Measurements from ENCODE around the gene SLC25A29.
A peak's percentile ranks its signal among the peaks of the same experiment; 100 is the strongest.

The SLC25A29 gene

DNA sequence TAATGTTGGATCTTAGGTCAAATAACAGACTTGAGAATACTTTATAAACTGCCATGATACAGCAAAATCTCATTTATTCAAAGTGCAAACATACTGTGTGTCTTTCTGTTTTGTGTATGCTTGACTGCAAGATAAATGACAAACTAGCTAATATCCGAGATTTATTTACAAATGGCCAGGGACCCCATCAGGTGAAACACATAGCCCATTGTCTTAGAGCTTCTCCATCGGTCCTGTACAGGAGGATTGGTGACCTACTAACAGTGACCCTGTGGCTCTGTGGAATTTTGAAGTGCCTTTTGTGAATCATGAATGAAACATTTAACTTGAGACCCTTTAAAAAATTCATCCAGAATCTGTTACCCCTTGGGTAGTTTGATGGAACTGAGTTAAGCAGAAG, 27.1 kb downstream of the SLC25A29 start:
- no peak for DNase-seq

DNA sequence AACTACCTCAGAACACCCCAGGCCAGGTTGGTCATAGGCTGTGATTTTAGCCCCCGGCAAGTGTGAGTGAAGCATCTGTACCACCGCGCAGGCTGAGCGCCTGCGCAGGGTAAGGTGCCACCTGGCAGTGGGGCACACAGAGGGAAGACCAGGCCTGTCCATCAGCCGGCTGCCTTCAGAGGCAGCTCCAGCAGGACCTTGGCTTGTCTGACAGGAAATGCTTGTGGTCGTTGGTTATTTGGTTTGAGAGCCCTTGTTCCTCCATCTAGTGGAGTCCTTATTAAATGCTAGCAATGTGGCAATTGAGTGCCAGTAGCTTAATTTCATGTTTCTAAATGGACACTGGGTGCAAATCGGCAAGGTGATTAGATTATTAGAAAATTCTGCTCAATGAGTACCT, 27.5 kb downstream of the SLC25A29 start:
- peak in 1 of 2 donors; percentile 17 for DNase-seq

DNA sequence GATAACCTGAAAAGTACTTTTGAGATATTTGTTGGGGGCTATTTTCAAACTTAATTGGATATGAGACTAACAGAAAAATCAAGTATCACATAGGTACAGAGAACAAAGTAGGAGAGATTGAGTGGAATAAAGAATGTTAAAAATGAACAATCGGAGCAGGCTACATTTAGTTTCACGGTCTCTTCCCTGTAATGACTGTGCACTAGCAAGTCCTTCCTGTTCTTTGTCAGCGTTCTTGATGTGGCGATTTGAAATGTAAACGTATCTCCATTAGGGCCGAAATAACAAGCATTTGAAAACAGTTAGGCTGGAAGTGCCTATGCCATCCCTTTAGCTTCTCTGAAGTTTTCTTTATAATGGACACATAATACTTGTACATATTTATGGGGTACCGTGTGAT, 31.0 kb downstream of the SLC25A29 start:
- no peak for DNase-seq

DNA sequence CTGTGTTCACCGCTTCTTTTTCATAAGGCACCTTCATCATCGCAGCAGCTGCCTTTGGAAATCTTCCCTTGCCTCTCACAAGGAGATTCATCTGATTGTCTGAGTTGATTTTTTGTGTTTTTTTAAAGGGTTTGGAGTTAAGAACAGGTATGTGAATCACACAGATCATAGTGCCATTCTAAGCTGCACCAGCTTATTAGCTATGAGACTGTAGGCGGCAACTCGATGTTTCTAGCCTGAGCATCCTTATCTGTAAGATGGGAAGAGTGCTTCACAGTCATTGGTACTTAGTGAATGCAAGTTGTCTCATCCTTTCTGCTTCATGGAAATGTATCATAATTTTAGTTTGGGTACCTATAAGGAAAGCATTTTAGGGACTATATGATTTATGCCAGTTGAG, 32.0 kb downstream of the SLC25A29 start:
- DNase-seq = no peak

DNA sequence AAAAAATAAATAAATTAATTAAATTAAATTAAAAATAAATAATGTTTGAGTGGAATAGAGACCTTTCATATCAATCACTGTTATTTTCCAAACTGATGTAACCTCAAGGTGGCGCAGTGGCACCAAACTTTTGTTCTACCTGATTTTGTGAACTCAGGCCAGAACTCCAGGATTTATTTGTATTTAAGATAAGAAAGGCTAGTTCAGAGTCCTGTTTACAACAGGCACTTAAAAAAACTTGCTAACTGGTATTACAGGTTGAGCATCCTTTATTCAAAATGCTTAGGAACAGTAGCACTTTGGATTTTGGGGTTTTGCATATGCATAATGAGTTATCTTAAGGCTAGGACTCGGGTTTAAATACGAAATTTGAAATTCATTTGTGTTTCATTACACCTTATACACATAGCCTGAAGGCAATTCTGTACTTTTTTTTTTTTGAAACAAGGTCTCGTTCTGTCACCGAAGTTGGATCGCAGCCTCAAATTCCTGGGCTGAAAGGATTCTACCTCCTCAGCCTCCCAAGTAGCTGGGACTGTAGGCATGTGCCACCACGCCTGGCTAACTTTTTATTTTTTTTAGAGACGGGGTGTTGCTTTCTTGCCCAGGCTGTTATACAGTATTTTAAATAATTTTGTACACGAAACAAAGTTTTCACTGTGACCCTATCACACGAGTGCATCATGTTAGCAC, 34.9 kb downstream of the SLC25A29 start:
- DNase-seq = peak in 1 of 2 donors; percentile 43

DNA sequence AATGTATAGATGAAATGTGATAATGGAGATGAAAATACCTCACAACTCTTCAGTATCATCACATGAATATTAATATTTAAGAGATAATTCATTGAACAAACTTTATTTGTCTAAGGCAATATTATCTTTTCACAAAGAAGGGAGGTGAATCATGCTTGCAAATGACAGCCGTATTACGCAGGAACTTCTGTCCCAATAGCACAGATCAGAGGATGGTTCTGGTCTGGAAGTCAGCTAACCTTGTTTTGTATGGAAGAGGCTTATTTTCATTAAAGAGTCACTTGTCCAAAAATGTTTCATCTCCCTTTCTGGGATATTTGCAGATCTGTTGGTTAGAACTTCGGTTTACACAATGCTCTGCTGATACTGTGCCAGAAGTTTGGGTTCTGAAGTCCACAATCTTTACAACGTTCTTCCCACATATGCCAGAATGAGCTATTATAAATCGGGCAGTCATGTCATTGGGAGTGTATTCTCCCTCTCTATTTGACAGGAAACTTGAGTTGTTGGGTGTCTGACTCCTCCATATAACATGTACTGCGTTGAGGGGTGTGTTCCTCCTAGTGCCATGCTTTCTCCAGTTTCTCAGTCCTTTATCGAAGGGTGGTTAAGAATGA, 37.5 kb downstream of the SLC25A29 start:
- no peak for DNase-seq

DNA sequence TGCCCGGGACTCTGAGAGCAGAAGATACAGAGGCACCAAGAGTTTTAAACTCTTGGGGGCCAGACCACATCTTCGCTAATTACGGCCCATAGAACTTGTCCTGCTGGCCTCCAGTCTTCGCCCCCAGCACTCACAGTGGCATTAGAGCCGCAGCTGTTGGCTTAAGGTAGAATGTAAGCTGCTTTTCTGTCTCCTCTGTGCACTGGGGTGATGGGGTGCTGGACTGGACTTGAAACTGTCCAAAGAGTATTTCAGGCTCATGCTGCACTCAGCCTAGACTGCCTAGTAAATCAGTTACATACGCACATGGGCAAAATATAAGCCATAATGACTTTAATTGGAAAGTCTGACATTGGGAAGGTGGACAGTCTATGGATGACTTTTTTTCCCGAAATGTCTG, 38.3 kb downstream of the SLC25A29 start:
- DNase-seq = no peak

DNA sequence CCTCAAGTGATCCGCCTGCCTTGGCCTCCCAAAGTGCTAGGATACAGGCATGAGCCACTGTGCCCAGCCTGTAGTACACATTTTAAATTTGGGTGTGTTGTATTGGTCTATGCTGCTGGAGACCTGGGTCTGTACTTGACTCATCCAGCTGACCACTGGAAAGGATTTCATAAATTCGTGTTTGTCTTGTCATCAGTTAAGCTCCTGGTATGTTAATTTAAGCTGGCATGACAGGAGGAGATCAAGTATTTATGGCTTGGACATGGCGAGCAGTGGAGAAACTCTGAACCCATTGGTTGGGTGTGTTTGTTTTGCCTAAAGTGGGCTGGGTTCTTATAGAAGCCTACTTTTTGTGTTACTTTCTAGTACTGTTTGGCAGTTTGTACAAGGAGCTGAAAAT, 43.1 kb downstream of the SLC25A29 start:
- no peak for DNase-seq

DNA sequence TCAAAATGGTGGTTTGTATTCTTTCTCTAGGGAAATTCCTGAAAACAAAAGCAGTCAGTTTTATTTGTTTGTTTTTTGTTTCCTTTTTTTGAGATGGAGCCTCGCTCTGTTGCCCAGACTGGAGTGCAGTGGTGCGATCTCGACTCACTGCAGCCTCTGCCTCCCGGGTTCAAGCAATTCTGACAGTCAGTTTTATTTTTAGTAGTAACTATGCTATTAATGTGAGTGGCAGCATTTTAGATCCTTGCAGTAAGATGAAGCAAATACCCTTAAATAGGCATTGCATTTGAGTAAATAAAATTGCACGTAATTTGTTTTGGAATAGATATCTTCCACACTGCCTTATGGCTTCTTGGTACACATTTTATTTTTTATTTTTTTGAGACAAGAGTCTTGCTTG, 43.7 kb downstream of the SLC25A29 start:
- no peak for DNase-seq

DNA sequence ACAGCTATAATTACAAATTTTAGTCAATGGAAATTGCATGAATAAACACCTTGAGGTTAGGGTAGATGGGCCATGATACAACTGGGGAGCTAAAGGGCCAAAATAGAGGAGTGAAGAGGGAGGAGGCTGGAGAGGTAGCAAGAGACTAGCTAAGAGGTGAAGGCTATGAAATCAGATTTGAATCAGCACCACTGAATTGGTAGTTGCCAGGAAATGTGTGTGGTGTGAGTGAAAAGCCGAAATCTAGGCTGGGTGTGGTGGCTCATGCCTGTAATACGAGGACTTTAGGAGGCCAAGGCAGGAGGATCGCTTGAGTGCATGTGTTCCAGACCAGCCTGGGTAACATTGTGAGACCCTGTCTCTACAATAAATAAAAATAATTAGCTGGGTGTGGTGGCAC, 44.6 kb downstream of the SLC25A29 start:
- peak in 1 of 2 donors; percentile 19 for DNase-seq

DNA sequence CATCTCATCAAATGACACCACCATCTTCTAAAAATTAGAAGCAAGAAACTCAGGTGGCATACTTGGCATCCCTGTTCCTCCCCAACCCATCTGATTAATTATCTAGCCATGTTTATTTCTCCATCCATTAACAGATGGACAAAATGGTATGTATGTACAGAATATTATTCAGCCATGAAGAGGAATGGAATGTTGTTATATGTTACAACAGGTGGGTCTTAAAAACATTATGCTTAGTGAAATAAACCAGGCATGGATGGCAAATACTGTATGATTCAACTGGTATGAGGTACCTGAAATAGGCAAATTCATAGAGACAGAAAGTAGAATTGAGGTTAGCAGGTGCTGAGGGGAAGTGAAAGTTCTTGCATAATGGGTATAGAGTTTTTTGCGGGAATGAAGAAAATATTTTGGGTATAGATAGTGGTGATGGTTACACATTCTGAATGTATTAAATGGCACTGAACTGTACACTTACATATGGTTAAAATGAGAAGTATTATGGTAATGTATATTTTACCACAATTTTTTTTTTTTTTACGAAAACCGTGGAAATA, 49.8 kb downstream of the SLC25A29 start:
- no peak for DNase-seq

DNA sequence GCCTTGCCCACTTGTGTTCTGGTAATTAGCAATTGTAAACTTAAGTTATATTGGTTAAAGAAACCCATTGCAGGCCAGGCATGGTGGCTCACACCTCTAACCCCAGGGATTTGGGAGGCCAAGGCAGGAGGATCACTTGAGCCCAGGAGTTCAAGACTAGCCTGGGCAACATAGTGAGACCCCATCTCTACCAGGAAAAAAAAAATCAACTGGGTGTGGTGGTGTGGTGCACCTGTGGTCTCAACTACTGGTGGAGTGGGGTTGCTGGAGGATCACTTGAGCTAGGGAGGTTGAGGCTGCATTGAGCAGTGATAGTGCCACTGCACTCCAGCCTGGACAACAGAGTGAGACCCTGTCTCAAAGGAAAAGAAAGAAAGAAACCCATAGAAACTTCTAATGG, 53.6 kb downstream of the SLC25A29 start:
- DNase-seq = no peak

DNA sequence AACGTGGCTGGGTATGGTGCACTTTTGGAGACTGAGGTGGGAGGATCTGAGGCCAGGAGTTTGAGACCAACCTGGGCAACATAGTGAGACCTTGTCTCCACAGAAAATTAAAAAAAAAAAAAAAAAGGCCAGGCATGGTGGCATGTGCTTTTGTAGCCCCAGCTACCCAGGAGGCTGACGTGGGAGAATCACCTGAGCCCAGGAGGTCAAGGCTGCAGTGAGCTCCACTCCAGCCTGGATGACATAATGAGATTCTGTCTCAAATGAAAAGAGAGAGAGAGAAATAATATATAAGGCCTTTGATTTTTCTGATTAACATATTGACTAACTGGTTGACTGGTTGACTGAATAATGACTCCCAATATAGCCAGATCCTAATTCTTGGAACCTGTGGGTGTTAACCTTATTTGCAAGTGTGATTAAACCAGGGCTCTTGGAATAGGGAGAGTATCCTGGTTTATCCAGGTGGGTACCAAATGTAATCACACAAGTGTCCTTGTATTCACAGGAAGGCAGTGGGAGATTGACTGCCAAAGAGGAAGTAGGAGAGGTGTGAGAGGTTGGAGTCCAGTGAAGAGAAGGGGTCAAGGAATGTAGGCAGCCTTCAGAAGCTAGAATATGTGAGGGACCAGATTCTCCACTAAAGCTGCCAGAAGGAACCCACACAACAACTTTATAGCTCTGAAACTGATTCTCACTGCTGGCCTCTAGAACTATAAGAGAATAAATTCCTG, 55.3 kb downstream of the SLC25A29 start:
- DNase-seq = no peak

DNA sequence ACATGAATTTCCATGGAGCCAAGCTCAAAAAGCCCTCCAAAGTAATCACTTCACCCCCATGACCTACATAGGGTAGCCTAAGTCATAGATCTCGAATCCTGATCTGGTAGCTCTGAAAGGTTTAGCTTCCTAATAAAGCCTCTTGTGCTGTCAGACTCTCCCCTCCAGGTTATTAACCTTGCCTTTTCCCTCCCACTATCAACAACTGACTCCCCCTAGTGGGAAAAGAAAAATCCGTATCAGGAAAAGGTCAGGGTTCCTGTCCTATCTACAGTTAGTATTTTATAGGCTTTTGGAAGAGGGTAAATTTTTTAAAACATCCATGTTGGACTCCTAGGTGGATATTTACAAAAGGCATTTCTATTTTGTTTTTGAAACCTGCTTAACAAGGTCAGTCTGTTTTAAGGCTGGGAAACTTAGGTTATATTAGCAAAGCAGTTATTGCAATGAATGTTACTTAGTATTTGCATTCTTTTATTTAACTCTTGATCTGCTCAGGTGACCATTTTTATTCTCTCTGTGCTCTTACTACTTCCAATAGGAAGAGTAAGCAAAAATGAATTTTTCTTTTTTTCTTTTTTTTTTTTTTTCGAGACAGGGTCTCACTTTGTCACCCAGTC, 59.3 kb downstream of the SLC25A29 start:
- DNase-seq = peak in 1 of 2 donors; percentile 66

DNA sequence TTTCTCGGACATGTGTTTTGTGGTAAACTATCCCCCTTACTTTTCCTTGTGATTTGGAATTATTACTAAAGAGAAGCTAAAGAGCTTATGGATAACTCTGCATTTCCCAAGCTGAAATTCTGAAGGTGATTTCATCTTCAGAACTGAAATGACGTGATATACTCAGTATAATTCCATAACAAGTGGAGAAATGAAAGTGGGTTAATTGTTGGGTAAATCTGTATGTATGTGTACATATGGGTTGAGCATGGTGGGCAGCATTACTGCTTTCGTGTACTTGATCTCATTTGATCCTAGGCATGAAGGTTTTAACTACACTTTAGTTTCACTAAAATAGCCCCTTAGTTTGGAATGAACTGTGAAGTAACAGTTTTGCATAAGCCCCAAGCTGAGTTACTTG, 63.2 kb downstream of the SLC25A29 start:
- DNase-seq = no peak

DNA sequence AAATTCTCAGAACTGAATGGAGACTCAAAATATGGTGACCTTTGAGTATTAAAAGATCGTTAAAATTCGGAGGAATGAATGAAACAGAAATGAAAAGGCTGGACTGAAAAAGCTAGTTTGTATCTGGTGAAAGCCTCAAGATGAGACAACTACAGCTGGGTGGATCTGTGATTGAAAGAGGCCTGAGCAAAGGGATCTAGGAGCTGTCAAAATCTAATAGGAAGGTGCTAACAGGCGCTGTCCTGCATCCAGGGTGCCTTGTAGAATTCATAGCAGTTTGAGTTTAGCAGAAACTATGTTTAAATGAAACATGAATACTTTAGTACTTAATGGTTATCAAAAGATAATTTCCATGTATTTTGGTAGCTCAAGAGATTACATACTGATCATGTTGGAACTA, 65.0 kb downstream of the SLC25A29 start:
- DNase-seq = no peak
